Effector memory CD4-positive, alpha-beta T cell (primary cell): ENCODE data around the gene POU4F3.

Experiments used
- DNase-seq, 3 donors: peaks; one replicate each; pipeline ENCODE4 v3.0.0-alpha.2; 2020
- H3K27ac ChIP-seq: 2 replicates; pipeline ENCODE4 v1.7.0; 2013; ENCODE audit warnings: mild to moderate bottlenecking, low read length, moderate library complexity; ENCODE audit not compliant: insufficient read depth, poor library complexity, severe bottlenecking
- H3K27me3 ChIP-seq: replicated peaks from 2 replicates; pipeline ENCODE4 v1.7.0; 2013; ENCODE audit warnings: mild to moderate bottlenecking, low read length; ENCODE audit not compliant: insufficient read depth, control insufficient read depth, poor library complexity, severe bottlenecking
- H3K36me3 ChIP-seq: 2 replicates; pipeline ENCODE4 v1.7.0; 2013; ENCODE audit warnings: mild to moderate bottlenecking, low read length, moderate library complexity; ENCODE audit not compliant: control insufficient read depth, insufficient read depth
- H3K4me1 ChIP-seq: 2 replicates; pipeline ENCODE4 v1.7.0; 2013; ENCODE audit warnings: low read length, mild to moderate bottlenecking; ENCODE audit not compliant: control insufficient read depth, insufficient read depth, poor library complexity, severe bottlenecking
- H3K4me3 ChIP-seq: 2 replicates; pipeline ENCODE4 v1.7.0; 2013; ENCODE audit warnings: low read length, low read depth, mild to moderate bottlenecking; ENCODE audit not compliant: insufficient read depth, poor library complexity, severe bottlenecking
- H3K9me3 ChIP-seq: 2 replicates; pipeline ENCODE4 v1.7.0; 2013; ENCODE audit warnings: mild to moderate bottlenecking, low read length, moderate library complexity; ENCODE audit not compliant: control insufficient read depth

Gene POU4F3

GRCh38 chr5:146311278-146311677 lies 27.4 kb upstream of the POU4F3 start:
- Histone ChIP-seq H3K4me3 (no peak overlapping the region), H3K27me3 (no peaks in the 10 kb centered on the region), H3K36me3 (no peaks in the 10 kb centered on the region), H3K4me1 (no peaks in the 10 kb centered on the region), H3K9me3 (no peaks in the 10 kb centered on the region), H3K27ac (no peak overlapping the region)
- DNase-seq, result no peak

- H3K36me3 ChIP-seq, result no peaks in the 10 kb centered on the region
- H3K27ac ChIP-seq, result no peak overlapping the region
- no peak for DNase-seq
- no peaks in the 10 kb centered on the region for H3K9me3 ChIP-seq
- H3K4me1 ChIP-seq, result no peaks in the 10 kb centered on the region
- H3K27me3 ChIP-seq, result no peaks in the 10 kb centered on the region
- no peak overlapping the region for H3K4me3 ChIP-seq
These were observed 25.6 kb upstream of the POU4F3 start for GRCh38 chr5:146313027-146313426.

- Histone ChIP-seq H3K27me3 (no peaks in the 10 kb centered on the region), H3K36me3 (no peaks in the 10 kb centered on the region), H3K4me3 (no peak overlapping the region), H3K9me3 (no peaks in the 10 kb centered on the region), H3K4me1 (no peaks in the 10 kb centered on the region), H3K27ac (no peak overlapping the region)
- DNase-seq, result no peak
These were observed 17.1 kb upstream of the POU4F3 start for GRCh38 chr5:146321571-146321970.

- H3K4me1 ChIP-seq, result no peaks in the 10 kb centered on the region
- no peak overlapping the region for H3K4me3 ChIP-seq
- no peaks in the 10 kb centered on the region for H3K36me3 ChIP-seq
- no peak overlapping the region for H3K27ac ChIP-seq
- no peaks in the 10 kb centered on the region for H3K9me3 ChIP-seq
- no peaks in the 10 kb centered on the region for H3K27me3 ChIP-seq
- DNase-seq, result no peak
These were observed 11.3 kb upstream of the POU4F3 start for GRCh38 chr5:146327257-146327870.

- Histone ChIP-seq H3K4me3 (no peak overlapping the region), H3K9me3 (no peaks in the 10 kb centered on the region), H3K27ac (no peak overlapping the region), H3K36me3 (no peaks in the 10 kb centered on the region), H3K27me3 (peaks cover 2% of the 10 kb centered on the region), H3K4me1 (no peaks in the 10 kb centered on the region)
- no peak for DNase-seq
These were observed 10.7 kb upstream of the POU4F3 start for GRCh38 chr5:146327989-146328388.

GRCh38 chr5:146329697-146330096 lies 8.9 kb upstream of the POU4F3 start:
- no peak for DNase-seq
- Histone ChIP-seq H3K27ac (no peak overlapping the region), H3K36me3 (no peaks in the 10 kb centered on the region), H3K4me3 (no peak overlapping the region), H3K27me3 (peaks cover 8% of the 10 kb centered on the region), H3K4me1 (no peaks in the 10 kb centered on the region), H3K9me3 (no peaks in the 10 kb centered on the region)

- Histone ChIP-seq H3K27ac (no peak overlapping the region), H3K4me3 (no peak overlapping the region), H3K27me3 (peaks cover 8% of the 10 kb centered on the region), H3K36me3 (no peaks in the 10 kb centered on the region), H3K4me1 (no peaks in the 10 kb centered on the region), H3K9me3 (no peaks in the 10 kb centered on the region)
- DNase-seq, result no peak
These were observed 7.2 kb upstream of the POU4F3 start for GRCh38 chr5:146331423-146331822.

GRCh38 chr5:146334074-146334533 lies 4.5 kb upstream of the POU4F3 start:
- H3K4me1 ChIP-seq, result no peaks in the 10 kb centered on the region
- DNase-seq, result no peak
- no peak overlapping the region for H3K27ac ChIP-seq
- H3K27me3 ChIP-seq, result peaks cover 19% of the 10 kb centered on the region
- no peaks in the 10 kb centered on the region for H3K36me3 ChIP-seq
- no peak overlapping the region for H3K4me3 ChIP-seq
- no peaks in the 10 kb centered on the region for H3K9me3 ChIP-seq

- no peaks in the 10 kb centered on the region for H3K36me3 ChIP-seq
- H3K4me3 ChIP-seq, result no peak overlapping the region
- H3K27ac ChIP-seq, result no peak overlapping the region
- no peak for DNase-seq
- H3K27me3 ChIP-seq, result peaks cover 19% of the 10 kb centered on the region
- no peaks in the 10 kb centered on the region for H3K4me1 ChIP-seq
- no peaks in the 10 kb centered on the region for H3K9me3 ChIP-seq
These were observed 2.4 kb upstream of the POU4F3 start for GRCh38 chr5:146336197-146336596.

- Histone ChIP-seq H3K27me3 (peaks cover 19% of the 10 kb centered on the region), H3K36me3 (no peaks in the 10 kb centered on the region), H3K27ac (no peak overlapping the region), H3K4me3 (no peak overlapping the region), H3K9me3 (no peaks in the 10 kb centered on the region), H3K4me1 (no peaks in the 10 kb centered on the region)
- DNase-seq, result no peak
These were observed 1.3 kb upstream of the POU4F3 start for GRCh38 chr5:146337264-146337904.
